ENCODE data around the gene DDX55.

DNA sequence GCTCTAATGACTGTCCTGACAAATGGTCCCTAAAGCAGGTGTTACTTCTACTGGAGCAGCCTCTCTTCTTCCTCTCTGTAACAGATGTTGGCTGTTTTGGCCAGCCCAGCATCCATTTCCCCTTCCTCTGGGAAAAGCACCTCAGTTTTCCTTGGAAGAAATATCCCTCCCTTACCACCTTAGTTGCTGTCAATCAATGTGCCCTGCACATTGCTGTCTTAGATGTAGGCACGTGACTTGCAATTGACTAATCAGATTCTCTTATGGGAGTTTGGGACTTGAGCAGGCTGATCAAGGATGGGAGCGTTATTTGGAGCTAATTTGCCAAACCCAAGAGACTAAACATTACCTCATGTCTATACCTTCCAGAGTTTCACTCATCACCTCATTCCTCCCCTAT, 29.5 kb upstream of the DDX55 start:
- TF ChIP-seq, protein P1, sequence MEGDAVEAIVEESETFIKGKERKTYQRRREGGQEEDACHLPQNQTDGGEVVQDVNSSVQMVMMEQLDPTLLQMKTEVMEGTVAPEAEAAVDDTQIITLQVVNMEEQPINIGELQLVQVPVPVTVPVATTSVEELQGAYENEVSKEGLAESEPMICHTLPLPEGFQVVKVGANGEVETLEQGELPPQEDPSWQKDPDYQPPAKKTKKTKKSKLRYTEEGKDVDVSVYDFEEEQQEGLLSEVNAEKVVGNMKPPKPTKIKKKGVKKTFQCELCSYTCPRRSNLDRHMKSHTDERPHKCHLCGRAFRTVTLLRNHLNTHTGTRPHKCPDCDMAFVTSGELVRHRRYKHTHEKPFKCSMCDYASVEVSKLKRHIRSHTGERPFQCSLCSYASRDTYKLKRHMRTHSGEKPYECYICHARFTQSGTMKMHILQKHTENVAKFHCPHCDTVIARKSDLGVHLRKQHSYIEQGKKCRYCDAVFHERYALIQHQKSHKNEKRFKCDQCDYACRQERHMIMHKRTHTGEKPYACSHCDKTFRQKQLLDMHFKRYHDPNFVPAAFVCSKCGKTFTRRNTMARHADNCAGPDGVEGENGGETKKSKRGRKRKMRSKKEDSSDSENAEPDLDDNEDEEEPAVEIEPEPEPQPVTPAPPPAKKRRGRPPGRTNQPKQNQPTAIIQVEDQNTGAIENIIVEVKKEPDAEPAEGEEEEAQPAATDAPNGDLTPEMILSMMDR (IDR thresholded peaks at IDR 0.05; ENCODE audit: low read length) = no peak
- no peak for TF ChIP-seq EZH2 (IDR thresholded peaks at IDR 0.05; ENCODE audit: borderline replicate concordance, low read length)

Data from OCI-LY1 (cell line).